Hepatic stellate cell (primary cell): Measurements from ENCODE around the gene TRIM66.

Experiments used
- DNase-seq: peaks from one replicate; pipeline ENCODE4 v3.0.0; 2011; ENCODE audit warnings: low spot score

Gene TRIM66

GRCh38 chr11:8714622-8715225 lies 32.3 kb upstream of the TRIM66 start:
- no peak for DNase-seq

- DNase-seq: no peak
Observed at GRCh38 chr11:8713760-8714454, 31.4 kb upstream of the TRIM66 start.

- DNase-seq: no peak
Observed at GRCh38 chr11:8712506-8712905, 30.0 kb upstream of the TRIM66 start.

GRCh38 chr11:8711895-8712442 lies 29.5 kb upstream of the TRIM66 start:
- DNase-seq: no peak

- no peak for DNase-seq
Observed at GRCh38 chr11:8709777-8710176, 27.3 kb upstream of the TRIM66 start.

GRCh38 chr11:8709002-8709672 lies 26.7 kb upstream of the TRIM66 start:
- DNase-seq: peak; percentile 77

- no peak for DNase-seq
Observed at GRCh38 chr11:8707541-8708191, 25.2 kb upstream of the TRIM66 start.

- no peak for DNase-seq
Observed at GRCh38 chr11:8706673-8707432, 24.4 kb upstream of the TRIM66 start.

GRCh38 chr11:8705146-8705545 lies 22.7 kb upstream of the TRIM66 start:
- no peak for DNase-seq

- no peak for DNase-seq
Observed at GRCh38 chr11:8704136-8704535, 21.7 kb upstream of the TRIM66 start.

- DNase-seq: no peak
Observed at GRCh38 chr11:8702598-8702915, 20.1 kb upstream of the TRIM66 start.

GRCh38 chr11:8701891-8702597 lies 19.6 kb upstream of the TRIM66 start:
- no peak for DNase-seq

GRCh38 chr11:8699903-8700302 lies 17.4 kb upstream of the TRIM66 start:
- peak; percentile 78 for DNase-seq

- no peak for DNase-seq
Observed at GRCh38 chr11:8698917-8699441, 16.5 kb upstream of the TRIM66 start.

- no peak for DNase-seq
Observed at GRCh38 chr11:8698379-8698851, 15.9 kb upstream of the TRIM66 start.

GRCh38 chr11:8697054-8697453 lies 14.6 kb upstream of the TRIM66 start:
- no peak for DNase-seq

GRCh38 chr11:8694137-8694536 lies 11.7 kb upstream of the TRIM66 start:
- no peak for DNase-seq

- no peak for DNase-seq
Observed at GRCh38 chr11:8693555-8693954, 11.1 kb upstream of the TRIM66 start.

GRCh38 chr11:8693010-8693551 lies 10.6 kb upstream of the TRIM66 start:
- DNase-seq: no peak

- no peak for DNase-seq
Observed at GRCh38 chr11:8692417-8692816, 10.0 kb upstream of the TRIM66 start.

GRCh38 chr11:8691601-8692000 lies 9.1 kb upstream of the TRIM66 start:
- DNase-seq: no peak
